T47D (cell line): ENCODE measurements around the gene IL4R.

Experiments used
- DNase-seq, 2 experiments: peaks; one replicate each; pipeline versions ENCODE4 v3.0.0 to v3.0.0-alpha.2; 2011 to 2012; ENCODE audit warnings: low read depth in 1 of 2, low spot score in 1 of 2
- JUND ChIP-seq: IDR thresholded peaks from 2 replicates; pipeline ENCODE4 v1.6.1; 2012; ENCODE audit warnings: low read depth
- in situ Hi-C: cut with HindIII; loops from 2 replicates; pipeline ENCODE4 v1.10.0; 2016; ENCODE audit warnings: low sequenced_read_pairs, low pct_unique_long_range_greater_than_20kb

Gene IL4R

DNA sequence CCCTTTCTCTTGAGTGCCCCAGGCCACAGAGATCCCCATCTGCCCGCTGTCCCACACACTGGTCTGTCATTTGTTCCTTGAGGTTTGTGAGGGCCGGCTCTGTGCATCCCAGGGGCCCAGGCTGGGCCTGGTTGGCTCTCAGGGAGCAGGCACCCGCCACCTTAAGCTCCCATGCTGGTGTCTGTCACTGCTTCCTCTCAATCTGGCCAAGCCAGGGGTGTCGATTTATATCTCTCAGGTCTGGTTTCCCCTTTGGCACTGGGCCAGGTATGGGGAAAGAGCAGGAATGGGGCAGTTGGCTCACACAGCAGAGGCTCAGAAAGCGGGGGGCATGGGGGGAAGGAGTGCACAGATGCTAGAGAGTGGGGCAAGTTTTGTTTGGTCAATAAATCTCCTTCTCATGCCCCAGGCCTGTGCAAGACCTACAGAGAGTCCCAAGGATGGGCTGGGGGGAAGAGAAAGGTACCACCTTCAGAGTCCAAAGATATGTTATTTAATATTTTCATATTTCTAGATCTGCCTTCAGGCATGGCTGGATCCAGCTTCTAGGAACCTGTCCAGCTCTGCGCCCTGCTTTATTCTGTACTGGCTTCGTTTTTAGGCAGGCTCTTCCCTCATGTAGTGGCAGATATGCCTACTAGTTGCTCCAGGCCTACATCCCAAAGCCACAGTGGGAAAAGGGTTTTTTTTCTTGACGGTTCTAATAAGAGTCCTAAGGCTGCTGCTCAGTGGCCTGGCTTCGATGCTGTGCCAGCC is 34.3 kb downstream of the IL4R start:
- peak in 1 of 2 experiments; percentile 52 for DNase-seq
- in situ Hi-C loops, result no loop called here
- TF ChIP-seq JUND, result no peak

DNA sequence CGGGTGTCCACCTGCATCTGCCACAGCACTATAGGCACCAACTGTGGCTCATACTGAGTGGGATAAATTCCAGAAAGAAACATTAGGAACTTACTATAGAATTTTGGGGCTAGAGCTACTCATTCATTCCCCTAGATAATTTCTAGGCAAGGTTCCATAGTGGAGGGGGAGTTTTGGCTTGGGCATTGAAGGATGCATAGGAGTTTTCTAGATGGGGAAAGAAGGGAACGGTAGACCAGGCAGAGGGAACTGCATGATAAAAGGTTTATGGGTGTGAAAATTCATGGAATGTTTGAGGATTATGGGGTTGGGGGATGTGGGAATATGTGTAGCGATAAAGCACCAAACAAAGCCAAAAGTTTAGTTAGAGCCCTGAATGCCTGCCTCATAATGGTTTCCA is 35.5 kb downstream of the IL4R start:
- no peak for DNase-seq
- in situ Hi-C loops, result no loop called here
- no peak for TF ChIP-seq JUND

DNA sequence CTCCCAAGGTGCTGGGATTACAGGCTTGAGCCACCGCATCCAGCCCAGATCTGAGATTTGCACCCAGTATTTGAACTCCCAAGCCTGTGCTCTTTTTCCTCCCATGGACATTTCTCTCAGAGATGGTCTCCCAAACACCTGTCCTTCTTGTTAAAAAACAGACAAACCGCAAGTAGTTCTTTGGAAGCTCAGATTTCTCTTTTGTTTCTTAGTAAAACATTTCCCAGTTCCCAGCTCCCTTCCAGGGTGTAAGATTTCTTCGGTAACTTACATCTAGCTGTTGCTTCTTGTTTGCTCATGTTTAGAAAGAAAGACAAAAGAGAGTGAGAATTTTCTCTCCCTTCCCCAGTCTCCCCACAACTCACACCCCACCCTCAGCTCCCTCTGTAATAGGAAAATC is 36.2 kb downstream of the IL4R start:
- DNase-seq, result no peak
- TF ChIP-seq JUND, result no peak
- in situ Hi-C loops, result no loop called here

DNA sequence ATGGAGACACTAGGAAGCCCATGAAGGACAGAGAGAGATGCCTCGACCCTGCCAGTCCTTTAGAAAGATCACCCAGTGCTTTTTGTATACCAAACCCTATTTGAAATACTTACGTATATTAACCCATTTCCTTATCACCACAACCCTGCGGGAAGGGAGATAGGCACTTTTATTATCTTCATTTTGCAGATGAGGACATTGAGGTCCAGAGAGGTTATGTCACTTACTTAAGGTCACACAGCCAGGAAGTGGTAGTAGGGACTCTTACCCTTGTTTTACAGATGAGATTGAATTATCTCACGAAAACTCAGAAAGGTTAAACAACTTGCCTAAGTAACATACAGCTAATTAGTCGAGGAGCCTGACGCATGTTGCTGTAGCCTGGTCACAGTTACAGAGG is 38.2 kb downstream of the IL4R start:
- DNase-seq, result no peak
- no peak for TF ChIP-seq JUND
- in situ Hi-C loops, result no loop called here

DNA sequence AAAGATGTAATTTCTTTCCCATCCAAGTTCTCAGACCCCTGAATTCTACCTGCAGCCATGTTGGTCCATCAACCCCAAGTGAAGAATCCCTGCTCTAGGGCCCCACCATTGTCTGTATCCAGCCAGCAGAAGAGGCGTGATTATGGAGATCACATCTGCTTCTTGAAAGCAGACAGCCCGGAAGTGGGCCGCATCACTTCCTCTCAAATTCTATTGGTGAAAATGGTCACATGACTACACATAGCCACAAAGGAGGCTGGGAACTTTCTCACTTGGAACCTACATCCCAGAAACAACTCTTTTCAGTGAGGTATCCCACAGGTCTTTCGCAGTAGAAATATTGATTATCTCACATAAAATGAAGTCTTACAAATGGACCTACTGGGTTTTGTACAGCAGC is 40.1 kb downstream of the IL4R start:
- DNase-seq, result no peak
- no peak for TF ChIP-seq JUND
- in situ Hi-C loops, result no loop called here

- DNase-seq, result peak in 1 of 2 experiments; percentile 46
- TF ChIP-seq JUND, result no peak
- in situ Hi-C loops, result no loop called here
Measured at GRCh38 chr16:27355610-27356009, 41.8 kb downstream of the IL4R start.

DNA sequence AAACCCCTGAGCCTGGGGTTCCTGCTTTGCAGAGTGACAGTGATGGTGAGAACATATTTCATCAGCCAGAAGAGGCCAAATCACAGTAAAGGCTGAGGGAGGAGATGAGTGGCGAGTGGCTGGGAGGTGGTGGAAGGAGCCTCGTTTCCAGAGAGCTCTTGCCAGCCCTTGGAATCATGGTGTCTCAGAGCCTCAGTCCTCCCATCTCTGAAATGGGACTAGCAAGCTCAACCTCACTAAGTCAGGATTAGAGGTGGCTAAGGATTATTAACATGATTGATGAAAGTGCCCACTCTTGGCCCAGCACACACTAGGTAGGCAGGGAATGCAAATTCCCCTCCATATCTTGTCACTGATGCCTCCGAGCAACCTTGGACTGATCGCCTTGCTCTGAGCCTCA is 43.0 kb downstream of the IL4R start:
- in situ Hi-C loops, result no loop called here
- no peak for DNase-seq
- no peak for TF ChIP-seq JUND

DNA sequence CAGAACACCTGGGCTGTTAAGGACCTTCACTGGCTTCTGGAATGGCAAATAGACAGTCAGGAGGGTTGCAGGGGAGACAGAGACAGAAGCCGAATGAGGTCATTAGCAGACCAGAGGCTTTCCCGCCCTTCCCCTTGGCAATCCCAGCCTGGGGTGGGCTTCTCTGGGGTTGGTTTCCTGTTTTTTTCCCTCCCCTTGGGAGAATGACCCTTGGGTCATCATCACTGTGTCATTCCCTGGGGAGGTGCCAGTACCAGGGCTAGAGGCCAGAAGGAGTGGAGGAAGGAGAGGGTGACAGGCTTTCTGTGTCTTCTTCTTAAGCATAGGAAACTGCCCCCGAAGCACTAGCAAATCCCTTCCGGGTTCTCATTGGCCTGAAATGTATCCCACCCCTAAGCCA is 45.3 kb downstream of the IL4R start:
- TF ChIP-seq JUND, result no peak
- in situ Hi-C loops, result no loop called here
- no peak for DNase-seq

DNA sequence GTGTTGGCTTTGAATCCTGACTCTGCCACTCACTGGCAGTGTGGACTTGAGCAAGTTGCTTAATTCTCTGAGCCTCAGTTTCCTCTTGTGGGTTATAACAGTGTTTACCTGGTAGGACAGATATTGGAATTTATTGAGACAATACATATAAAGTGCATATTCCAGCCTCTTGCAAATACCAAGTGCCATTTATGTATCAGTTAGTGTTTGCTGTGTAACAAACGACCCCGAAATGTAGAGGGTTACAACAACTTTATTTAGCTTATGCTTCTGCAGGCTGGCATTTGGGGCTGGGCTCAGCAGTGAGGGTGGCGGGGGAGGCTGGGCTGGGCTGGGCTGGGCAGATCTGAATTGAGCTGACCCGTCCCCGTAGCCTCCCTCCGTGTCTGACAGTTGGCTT is 45.8 kb downstream of the IL4R start:
- in situ Hi-C loops, result no loop called here
- no peak for TF ChIP-seq JUND

GRCh38 chr16:27361987-27362386 is 48.2 kb downstream of the IL4R start:
- no peak for DNase-seq
- TF ChIP-seq JUND, result no peak
- in situ Hi-C loops, result no loop called here

More for the DNA sequence above, 45.8 kb downstream of the IL4R start:
- DNase-seq, result no peak

GRCh38 chr16:27362570-27363245 is 48.9 kb downstream of the IL4R start:
- DNase-seq, result no peak
- no peak for TF ChIP-seq JUND
- in situ Hi-C loops, result no loop called here

DNA sequence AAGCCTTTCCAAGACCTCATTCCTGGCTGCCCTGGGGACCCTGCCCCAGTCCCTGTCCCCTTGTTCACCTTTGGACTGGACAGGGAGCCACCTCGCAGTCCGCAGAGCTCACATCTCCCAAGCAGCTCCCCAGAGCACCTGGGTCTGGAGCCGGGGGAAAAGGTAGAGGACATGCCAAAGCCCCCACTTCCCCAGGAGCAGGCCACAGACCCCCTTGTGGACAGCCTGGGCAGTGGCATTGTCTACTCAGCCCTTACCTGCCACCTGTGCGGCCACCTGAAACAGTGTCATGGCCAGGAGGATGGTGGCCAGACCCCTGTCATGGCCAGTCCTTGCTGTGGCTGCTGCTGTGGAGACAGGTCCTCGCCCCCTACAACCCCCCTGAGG is 49.5 kb downstream of the IL4R start:
- TF ChIP-seq JUND, result no peak
- no peak for DNase-seq
- in situ Hi-C loops, result no loop called here

DNA sequence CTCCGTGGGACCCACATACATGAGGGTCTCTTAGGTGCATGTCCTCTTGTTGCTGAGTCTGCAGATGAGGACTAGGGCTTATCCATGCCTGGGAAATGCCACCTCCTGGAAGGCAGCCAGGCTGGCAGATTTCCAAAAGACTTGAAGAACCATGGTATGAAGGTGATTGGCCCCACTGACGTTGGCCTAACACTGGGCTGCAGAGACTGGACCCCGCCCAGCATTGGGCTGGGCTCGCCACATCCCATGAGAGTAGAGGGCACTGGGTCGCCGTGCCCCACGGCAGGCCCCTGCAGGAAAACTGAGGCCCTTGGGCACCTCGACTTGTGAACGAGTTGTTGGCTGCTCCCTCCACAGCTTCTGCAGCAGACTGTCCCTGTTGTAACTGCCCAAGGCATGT is 50.0 kb downstream of the IL4R start:
- no peak for TF ChIP-seq JUND
- in situ Hi-C loops, result no loop called here
- DNase-seq, result peak in 1 of 2 experiments; percentile 72
